GM23338 (cell line): ENCODE results near the gene USP32.

Experiments used
- CREB1 ChIP-seq: fragments of 250-450 bp; sonication (Bioruptor Pico); IDR thresholded peaks from 2 replicates; pipeline ENCODE4 v1.5.0; 2020; ENCODE audit warnings: low read depth, mild to moderate bottlenecking, moderate library complexity
- CTCF ChIP-seq, 2 experiments: fragments of 200-600 bp in 1 of 2; sonication (generic) in 1 of 2; conservative IDR thresholded peaks; 2 replicates each; pipeline versions ENCODE4 v1.5.1 to v1.6.1; 2016 to 2017; ENCODE audit warnings: antibody characterized with exemption in 2 of 2, low read depth in 2 of 2, mild to moderate bottlenecking in 2 of 2, moderate library complexity in 1 of 2
- EZH2 ChIP-seq: fragments of 200-600 bp; sonication (generic); IDR thresholded peaks from one replicate; pipeline ENCODE4 v1.8.0; 2017; ENCODE audit warnings: antibody characterized with exemption, mild to moderate bottlenecking, low read depth; ENCODE audit not compliant: unreplicated experiment
- JUNB ChIP-seq: IDR thresholded peaks from one replicate; pipeline ENCODE4 v1.6.1; 2016; ENCODE audit warnings: antibody characterized with exemption; ENCODE audit not compliant: unreplicated experiment
- POLR2AphosphoS5 ChIP-seq: IDR thresholded peaks from 2 replicates; pipeline ENCODE4 v1.6.1; 2016; ENCODE audit warnings: antibody characterized with exemption, low read depth
- ZNF114 ChIP-seq: fragments of 250-450 bp; sonication (Bioruptor Pico); IDR thresholded peaks from 2 replicates; pipeline ENCODE4 v1.5.0; 2020; ENCODE audit warnings: mild to moderate bottlenecking, moderate library complexity
- ZNF331 ChIP-seq: fragments of 250-450 bp; sonication (Bioruptor Pico); IDR thresholded peaks from 2 replicates; pipeline ENCODE4 v1.5.0; 2020; ENCODE audit warnings: low read depth, mild to moderate bottlenecking, moderate library complexity
- TF ChIP-seq, protein P1 (sequence below): IDR thresholded peaks from one replicate; pipeline ENCODE4 v1.6.1; 2018; ENCODE audit warnings: antibody characterized with exemption; ENCODE audit not compliant: unreplicated experiment

DNA sequence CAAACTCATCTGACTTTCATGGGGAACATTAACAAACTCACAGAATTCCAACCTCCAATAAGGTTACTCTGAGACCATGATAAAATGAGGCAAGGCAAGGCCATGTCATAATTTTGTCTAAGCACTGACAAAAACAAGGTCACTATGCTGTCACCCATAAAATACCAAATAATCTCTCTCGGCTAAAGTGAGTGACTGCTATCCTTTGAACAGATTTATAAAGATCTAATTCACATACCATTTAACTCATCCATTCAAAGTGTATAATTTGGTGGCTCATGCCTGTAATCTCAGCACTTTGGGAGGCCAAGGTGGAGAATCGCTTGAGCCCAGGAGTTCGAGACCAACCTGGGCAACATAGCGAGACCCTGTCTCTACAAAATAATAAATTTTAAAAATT is 262.8 kb downstream of the USP32 start:
- TF ChIP-seq CTCF (conservative IDR thresholded peaks at IDR 0.05; ENCODE audit: low read depth in 2 of 2) (no peak), EZH2 (no peak), POLR2AphosphoS5 (no peak), ZNF331 (CRISPR knock-in tag) (no peak), CREB1 (CRISPR knock-in tag) (no peak), ZNF114 (CRISPR knock-in tag) (no peak), JUNB (no peak)
- TF ChIP-seq, protein P1, sequence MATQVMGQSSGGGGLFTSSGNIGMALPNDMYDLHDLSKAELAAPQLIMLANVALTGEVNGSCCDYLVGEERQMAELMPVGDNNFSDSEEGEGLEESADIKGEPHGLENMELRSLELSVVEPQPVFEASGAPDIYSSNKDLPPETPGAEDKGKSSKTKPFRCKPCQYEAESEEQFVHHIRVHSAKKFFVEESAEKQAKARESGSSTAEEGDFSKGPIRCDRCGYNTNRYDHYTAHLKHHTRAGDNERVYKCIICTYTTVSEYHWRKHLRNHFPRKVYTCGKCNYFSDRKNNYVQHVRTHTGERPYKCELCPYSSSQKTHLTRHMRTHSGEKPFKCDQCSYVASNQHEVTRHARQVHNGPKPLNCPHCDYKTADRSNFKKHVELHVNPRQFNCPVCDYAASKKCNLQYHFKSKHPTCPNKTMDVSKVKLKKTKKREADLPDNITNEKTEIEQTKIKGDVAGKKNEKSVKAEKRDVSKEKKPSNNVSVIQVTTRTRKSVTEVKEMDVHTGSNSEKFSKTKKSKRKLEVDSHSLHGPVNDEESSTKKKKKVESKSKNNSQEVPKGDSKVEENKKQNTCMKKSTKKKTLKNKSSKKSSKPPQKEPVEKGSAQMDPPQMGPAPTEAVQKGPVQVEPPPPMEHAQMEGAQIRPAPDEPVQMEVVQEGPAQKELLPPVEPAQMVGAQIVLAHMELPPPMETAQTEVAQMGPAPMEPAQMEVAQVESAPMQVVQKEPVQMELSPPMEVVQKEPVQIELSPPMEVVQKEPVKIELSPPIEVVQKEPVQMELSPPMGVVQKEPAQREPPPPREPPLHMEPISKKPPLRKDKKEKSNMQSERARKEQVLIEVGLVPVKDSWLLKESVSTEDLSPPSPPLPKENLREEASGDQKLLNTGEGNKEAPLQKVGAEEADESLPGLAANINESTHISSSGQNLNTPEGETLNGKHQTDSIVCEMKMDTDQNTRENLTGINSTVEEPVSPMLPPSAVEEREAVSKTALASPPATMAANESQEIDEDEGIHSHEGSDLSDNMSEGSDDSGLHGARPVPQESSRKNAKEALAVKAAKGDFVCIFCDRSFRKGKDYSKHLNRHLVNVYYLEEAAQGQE = no peak
